Measurements from ENCODE around the gene SBF1.

SBF1 gene

GRCh38 chr22:50506611-50507420 is 32.0 kb upstream of the SBF1 start:
- no peak for DNase-seq (ENCODE audit: low read depth)

DNA sequence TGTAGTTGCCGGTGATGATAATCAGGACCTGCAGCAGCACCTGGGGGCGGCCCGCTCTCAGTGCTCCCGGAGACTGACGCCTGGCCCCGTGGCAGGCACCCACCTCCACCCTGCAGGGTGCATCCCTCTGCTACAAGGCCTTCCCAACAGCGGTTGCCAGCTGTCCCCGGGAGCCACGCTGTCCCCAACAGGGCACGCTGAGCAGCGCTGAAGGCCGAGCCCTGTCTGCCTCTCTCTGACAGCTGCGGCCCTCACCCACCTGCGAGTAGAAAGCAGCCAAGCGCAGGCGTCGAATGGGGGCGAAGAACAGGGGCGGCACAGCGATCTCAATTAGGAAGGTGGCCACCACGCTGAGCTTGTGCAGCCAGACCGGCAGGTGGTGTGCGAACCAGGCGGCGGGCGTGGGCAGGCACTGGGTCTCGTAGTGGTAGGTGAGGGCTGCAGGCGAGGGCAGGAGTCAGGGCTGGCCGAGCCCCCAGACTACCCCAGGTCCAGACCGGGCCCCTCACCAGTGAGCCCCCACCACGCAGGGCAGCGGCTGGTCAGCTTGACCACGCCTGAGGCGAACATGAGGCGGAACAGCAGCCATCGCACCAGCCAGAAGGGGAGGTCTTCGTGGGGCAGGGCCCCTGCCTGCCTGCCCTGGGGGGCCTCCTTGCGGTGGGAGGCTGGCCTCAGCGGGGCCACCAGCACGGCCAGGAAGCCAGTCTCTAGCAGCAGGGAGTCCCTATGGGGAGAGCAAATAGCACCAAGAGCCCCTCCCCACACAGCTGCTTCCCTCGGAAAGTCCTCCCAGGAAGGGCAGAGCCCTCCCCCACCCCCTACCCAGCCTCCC is 31.2 kb upstream of the SBF1 start:
- DNase-seq (ENCODE audit: low read depth): no peak

DNA sequence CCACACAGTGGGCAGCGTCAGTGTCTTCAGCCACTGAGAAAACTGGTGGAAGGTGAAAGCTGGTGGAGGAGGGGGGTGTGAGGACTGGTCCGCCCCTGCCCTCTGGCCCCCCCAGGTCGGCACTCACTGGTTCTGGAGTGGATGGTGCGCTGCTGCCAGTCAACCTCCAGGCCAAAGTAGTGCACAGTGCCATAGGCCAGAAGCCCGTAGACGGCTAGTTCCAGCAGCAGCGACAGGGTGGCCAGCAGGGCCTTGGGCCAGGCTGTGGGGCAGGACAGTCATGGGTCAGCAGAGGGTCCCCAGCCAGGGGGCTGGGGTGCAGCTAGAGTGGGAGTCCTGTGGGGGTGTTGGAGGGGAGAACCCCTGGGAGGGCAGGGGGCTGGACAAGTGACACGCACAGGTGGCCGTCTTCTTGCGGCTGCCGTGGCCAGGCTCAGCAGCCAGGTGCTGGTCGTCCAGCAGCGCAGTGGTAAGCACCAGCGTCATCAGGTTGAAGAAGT is 30.5 kb upstream of the SBF1 start:
- no peak for DNase-seq (ENCODE audit: low read depth)

DNA sequence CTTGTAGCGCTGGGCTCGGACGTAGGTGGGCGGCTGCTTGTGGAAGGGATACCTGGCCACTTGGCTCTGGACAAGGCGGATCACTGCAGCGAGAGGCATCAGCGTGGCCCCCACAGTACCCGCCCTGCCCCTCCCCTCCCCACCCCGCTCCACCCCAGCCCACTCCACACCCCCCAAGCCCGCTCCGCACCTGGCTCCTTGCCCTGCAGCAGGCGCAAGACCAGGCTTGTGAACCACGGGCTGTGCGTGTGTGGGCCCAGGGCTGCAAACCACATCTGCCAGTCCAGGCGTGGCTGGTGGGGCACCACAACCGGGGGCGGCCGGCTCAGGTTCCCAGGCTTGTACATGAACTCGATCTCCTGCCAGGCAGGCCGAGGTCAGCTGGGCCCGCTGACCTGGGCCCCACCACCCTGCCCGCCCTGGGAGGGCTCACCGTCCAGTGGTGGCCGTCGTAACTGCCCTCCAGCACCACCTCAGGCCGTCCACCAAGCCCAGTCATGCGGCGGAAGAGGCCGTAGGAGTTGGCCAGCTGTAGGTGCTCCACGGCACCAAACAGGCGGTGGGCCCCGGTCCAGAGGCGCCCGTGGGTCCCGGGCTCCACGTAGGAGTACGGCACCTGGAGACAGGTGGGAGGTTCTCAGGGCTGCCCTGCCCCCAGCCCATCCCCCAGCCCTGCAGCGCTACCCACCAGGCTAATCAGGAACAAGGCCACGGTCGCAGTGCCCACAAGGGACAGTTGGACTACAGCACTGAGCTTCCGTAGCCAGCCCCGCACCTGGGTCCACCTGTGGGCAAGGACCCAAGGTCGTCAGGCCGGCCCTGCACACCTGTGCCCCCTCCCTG is 29.8 kb upstream of the SBF1 start:
- no peak for DNase-seq (ENCODE audit: low read depth)

- no peak for DNase-seq (ENCODE audit: low read depth)
Observed at GRCh38 chr22:50503475-50504145, 28.8 kb upstream of the SBF1 start.

DNA sequence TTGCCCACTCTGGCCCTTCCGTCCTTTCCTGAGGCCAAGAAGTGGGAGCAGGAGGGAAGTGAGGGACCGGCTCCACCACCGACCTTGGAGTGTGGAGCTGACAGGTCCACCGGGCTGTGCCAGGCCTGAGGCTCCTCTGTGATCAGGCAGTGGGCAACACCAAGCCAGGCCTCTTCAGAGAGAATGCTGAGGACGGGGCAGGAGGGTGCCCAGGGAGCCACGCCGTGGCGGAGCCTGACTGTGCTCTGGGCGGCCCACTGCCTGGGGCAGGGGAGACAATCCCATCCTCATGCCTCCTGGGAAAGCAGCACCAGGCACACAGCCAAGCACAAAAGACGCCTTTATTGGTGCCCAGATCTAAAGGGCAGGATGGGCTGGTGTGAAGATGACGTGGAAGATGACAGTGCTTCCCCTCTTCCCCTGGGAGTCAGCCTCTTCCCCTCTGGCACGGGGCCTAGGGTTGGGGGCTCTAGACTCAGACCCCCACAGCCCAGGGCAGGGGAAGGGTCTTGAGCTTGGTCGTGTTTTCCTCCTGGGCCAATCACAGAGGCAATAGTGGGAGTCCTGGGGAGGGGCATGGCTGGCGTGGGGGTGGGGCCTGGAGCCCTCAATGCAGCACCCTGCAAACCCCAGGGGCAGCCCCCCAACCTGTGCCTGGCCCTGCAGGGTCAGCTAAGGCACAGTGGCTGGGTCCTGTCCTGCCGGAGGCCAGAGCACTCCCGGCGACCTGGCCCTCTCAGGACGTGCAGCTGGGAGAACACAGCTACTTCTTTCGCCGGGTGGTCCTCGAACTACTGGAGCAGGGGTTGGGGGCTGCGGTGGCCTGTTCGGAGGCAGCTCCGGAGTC is 28.0 kb upstream of the SBF1 start:
- no peak for DNase-seq (ENCODE audit: low read depth)

DNA sequence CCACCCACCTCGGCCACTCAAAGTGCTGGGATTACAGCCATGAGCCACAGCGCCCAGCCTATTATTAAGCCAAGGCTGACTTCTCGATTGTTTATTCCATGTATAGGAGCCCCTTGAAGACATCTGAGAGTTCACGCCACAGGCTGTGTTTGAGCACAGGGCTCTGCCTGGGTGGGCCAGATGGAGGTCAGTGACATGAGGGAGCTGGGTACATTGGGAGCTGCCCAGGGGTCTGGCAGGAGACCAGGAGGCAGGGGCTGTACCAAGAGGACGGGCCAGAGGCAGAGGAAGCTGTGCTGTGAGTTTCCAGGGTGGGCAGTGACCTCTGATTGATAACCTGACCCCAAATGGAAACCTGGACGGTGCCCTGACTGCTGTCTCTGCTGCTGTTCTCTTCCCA is 27.3 kb upstream of the SBF1 start:
- no peak for DNase-seq (ENCODE audit: low read depth)

- no peak for DNase-seq (ENCODE audit: low read depth)
Observed at GRCh38 chr22:50500452-50500851, 25.6 kb upstream of the SBF1 start.

- DNase-seq (ENCODE audit: low read depth): peak; percentile 41
Observed at GRCh38 chr22:50498322-50498890, 23.6 kb upstream of the SBF1 start.

DNA sequence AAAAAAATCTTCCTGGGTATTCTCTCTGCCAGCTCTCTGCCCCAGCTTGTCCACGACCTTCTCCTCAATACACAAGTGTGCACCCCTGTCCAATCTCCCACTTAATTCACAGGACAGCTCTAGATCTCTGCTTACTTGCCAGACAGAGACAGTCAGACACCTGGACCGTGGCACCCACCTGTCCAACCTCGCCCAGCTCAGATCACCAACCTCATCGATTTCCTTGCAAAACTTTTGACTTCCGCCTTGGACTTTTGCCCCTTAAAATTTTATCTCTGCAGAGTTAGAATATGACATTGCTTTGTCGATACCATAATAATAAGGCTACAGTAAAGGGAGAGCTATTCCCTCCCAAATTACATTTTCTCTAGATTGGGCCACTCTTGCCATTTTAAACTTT is 22.3 kb upstream of the SBF1 start:
- no peak for DNase-seq (ENCODE audit: low read depth)

DNA sequence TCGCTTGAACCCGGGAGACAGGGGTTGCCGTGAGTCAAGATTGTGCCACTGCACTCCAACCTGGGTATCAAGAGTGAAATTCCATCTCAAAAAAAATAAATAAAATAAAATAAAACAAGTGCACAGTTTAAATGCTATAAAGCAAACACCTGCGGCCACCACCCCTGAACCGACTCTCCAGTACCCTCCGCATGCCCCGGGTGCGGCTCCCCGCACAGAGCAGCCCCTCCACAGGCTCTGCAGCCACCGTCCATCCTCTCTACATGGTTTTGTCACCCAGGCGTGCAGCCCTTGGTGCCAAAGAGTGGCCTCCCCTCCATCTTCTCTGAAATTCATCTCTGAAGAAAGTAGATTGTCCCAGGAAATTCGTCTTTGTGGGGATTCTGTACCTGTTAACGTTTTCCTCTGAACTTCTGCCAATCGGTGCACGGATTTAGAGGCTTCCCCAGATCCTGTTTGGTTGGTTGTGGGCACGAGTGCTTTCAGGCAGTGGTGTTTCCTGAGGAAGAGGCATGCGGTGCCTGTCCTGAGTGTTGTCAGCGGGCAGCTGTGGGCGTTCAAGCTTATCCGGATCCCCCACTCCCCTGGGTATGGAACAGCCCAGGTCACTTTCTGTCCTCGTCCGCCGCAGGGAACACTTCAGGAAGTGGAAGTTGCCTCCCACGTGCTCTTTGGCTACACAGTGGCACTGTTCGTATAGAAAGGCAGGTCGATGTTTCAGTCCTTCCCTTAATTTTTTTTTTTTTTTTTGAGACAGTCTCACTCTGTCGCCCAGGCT is 15.9 kb upstream of the SBF1 start:
- no peak for DNase-seq (ENCODE audit: low read depth)

DNA sequence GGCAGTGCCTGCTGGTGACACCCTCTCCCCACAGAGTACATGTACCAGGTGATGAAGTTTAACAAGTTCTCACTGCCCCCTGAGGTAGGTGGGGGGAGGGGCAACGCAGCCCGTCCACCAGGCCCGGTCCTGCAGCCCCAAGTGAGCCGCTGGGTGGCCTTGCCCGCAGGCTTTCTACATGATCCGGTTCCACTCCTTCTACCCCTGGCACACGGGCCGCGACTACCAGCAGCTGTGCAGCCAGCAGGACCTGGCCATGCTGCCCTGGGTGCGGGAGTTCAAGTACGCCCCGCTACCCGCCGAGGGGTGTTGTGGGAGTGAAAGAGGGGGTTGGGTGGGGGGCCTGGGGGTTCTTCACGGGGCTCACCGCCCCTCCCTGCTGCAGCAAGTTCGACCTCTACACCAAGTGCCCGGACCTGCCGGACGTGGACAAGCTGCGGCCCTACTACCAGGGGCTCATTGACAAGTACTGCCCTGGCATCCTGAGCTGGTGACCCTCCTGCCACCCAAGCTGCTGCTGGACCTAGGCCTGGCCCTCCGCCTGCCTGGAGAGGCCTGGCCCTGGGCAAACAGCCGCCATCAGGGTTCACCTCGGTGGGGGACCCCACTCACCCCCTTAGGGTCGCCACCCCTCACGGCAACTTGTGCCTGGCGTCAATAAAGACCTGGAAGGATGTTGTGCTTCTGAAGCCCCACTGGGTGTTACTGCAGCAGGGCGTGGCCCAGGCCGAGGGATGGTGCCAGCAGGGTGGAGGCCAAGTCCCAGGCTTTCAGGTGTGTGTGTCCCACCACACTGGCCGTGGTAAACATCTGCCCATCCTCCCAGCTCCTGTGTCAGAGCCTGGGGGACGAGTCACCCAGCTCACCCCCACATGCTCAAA is 14.8 kb upstream of the SBF1 start:
- no peak for DNase-seq (ENCODE audit: low read depth)

- no peak for DNase-seq (ENCODE audit: low read depth)
Observed at GRCh38 chr22:50488886-50489285, 14.1 kb upstream of the SBF1 start.

DNA sequence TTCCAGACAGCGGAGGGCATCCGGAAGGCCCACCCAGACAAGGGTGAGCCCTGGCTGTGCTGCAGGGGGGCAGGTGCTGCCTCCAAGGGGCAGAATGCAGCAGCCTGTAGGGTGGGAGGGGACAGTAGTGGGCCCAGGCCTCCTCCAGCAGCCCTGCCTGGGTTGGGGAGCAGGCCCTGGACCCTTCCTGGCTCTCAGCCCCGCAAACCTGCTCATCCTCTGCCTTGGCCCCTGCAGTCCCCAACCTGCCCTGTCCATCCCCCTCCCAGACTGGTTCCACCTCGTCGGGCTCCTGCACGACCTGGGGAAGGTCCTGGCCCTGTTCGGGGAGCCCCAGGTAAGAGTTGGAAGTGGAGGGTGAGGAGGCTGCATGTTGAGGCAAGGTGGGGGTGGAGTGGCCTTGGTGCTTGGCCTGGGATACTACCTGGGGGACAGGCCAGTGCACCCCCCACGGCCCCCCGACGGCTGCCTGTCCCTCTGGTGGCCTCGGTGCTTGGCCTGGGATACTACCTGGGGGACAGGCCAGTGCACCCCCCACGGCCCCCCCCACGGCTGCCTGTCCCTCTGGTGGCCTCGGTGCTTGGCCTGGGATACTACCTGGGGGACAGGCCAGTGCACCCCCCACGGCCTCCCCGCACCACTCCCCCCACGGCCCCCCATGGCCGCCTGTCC is 13.3 kb upstream of the SBF1 start:
- no peak for DNase-seq (ENCODE audit: low read depth)

DNA sequence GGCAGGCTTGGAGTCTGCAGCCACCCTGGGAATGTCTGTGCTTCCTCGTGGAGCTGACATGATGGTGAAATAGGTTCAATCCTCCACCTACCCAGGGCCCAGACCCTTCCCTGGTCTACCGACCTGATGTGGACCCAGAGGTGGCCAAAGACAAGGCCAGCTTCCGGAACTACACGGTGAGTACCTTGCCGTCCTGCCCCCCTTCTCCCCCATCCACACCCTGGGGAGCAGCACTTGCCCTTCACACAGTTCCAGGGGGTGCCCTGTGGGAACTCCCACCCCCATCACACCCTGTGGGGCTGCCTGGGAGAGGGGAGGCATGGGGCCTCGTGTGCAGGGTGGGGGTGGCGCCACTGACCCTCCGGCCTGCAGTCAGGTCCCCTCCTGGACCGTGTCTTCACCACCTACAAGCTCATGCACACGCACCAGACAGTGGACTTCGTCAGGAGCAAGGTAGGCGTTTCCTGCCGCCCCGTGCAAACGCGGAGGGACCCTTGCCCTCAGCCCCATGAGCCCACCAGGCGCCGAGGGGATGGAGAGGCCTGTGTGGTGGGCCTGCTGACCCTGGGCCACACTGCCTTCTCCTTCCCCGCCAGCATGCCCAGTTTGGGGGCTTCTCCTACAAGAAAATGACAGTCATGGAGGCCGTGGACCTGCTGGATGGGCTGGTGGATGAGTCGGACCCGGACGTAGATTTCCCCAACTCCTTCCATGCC is 12.6 kb upstream of the SBF1 start:
- no peak for DNase-seq (ENCODE audit: low read depth)

- DNase-seq (ENCODE audit: low read depth): no peak
Observed at GRCh38 chr22:50486561-50487289, 11.9 kb upstream of the SBF1 start, which contains the start of gene MIOX. TSS of gene MIOX (plus strand) at chr22:50486859. CDS start at chr22:50486898, 39 bp downstream.
